GM10847 (cell line): ENCODE results near the gene ADCY5.

Experiments
- POLR2A ChIP-seq: IDR thresholded peaks from 2 replicates; pipeline ENCODE4 v1.6.1; 2011; ENCODE audit not compliant: insufficient read length; ENCODE audit errors: extremely low read depth

Gene ADCY5

GRCh38 chr3:123390865-123391600 is 57.9 kb downstream of the ADCY5 start:
- no peak for TF ChIP-seq POLR2A

GRCh38 chr3:123389628-123389918 is 59.3 kb downstream of the ADCY5 start:
- no peak for TF ChIP-seq POLR2A

GRCh38 chr3:123388811-123389627 is 59.9 kb downstream of the ADCY5 start:
- TF ChIP-seq POLR2A = no peak

- no peak for TF ChIP-seq POLR2A
Measured at GRCh38 chr3:123388042-123388441, 60.8 kb downstream of the ADCY5 start.

- TF ChIP-seq POLR2A = no peak
Measured at GRCh38 chr3:123387532-123387931, 61.4 kb downstream of the ADCY5 start.

GRCh38 chr3:123386477-123387040 is 62.3 kb downstream of the ADCY5 start:
- TF ChIP-seq POLR2A = no peak

- no peak for TF ChIP-seq POLR2A
Measured at GRCh38 chr3:123385981-123386380, 62.9 kb downstream of the ADCY5 start.

GRCh38 chr3:123385499-123385898 is 63.4 kb downstream of the ADCY5 start:
- TF ChIP-seq POLR2A = no peak

- TF ChIP-seq POLR2A = no peak
Measured at GRCh38 chr3:123385001-123385401, 63.9 kb downstream of the ADCY5 start.

GRCh38 chr3:123384256-123384655 is 64.6 kb downstream of the ADCY5 start:
- TF ChIP-seq POLR2A = no peak

- TF ChIP-seq POLR2A = no peak
Measured at GRCh38 chr3:123383091-123384053, 65.5 kb downstream of the ADCY5 start.

- no peak for TF ChIP-seq POLR2A
Measured at GRCh38 chr3:123380261-123380660, 68.6 kb downstream of the ADCY5 start.

- no peak for TF ChIP-seq POLR2A
Measured at GRCh38 chr3:123379041-123379830, 69.7 kb downstream of the ADCY5 start.

- TF ChIP-seq POLR2A = no peak
Measured at GRCh38 chr3:123378409-123378915, 70.4 kb downstream of the ADCY5 start.

GRCh38 chr3:123377243-123377740 is 71.6 kb downstream of the ADCY5 start:
- TF ChIP-seq POLR2A = no peak
